Epithelial cell of prostate (primary cell): ENCODE results near the gene UBXN1.
A peak's percentile ranks its signal among the peaks of the same experiment; 100 is the strongest.
"Not testable (repeated sequence)": the region's sequence is repeated elsewhere in the genome, so short reads cannot be mapped to it uniquely, and the experiment has no call there.

Source experiments
- DNase-seq: peaks from one replicate; pipeline ENCODE4 v3.0.0-alpha.2; 2011; ENCODE audit warnings: low read depth, low spot score
- H3K27ac ChIP-seq: fragments of 450-650 bp; 2 replicates; pipeline ENCODE4 v1.5.1; 2017; ENCODE audit warnings: mild to moderate bottlenecking

The UBXN1 gene

DNA sequence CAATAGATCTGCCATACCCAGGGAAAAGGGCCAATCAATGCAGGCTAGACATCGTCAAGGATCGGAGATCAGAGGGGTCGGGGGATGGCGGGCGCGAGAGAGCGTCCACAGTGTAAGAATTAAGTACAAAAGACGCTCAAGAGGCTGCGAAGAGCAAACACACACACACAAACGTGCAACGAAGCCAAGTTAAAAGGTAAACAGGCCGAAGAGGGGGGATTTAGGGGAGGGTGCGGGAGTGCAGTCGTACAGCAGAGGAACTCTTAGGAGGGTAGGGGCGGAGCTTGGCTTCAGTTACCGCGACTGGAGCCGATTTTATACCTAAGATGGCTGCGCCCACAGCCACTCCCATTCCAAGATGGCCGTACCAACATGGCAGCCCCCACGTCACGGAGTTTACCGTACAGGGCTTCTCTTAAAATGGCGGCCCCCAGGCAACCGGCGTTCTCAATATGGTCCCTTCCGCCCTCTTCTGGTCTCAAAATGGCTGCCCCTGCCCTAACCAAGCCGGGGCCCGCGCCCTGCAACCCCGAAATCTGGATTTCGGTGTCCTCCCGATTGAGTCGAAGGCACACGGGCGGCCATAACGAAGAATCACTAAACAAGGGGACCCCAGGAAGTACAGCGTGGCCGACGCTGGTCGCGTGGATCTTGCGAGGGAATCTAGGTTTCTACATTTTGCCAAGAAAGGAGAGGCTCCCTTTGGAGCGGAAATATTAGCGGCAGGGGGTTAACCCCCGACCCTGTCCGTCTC, 30.6 kb upstream of the UBXN1 start:
- peak overlapping the region; percentile 89 for H3K27ac ChIP-seq
- no peak for DNase-seq

DNA sequence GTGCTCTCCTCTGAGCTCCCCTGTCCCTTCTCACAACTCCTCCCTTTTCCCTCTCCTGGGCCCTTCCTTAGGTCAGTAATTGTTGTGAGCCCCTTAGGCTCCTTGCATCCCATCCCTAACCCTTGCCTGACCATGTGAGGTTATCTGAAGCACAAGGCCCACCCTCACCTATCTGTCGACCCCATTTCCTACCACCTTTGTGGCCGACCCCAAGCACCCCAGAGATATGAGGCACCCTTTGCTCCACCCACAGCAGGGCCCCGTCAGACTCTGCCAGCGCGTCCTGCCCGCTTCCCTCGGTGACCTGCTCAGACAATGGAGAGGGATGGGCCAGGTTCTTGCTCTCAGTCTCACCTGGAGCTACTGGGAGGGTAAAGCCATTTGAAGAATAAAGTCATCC, 29.9 kb upstream of the UBXN1 start:
- H3K27ac ChIP-seq = peak overlapping the region; percentile 89
- no peak for DNase-seq

DNA sequence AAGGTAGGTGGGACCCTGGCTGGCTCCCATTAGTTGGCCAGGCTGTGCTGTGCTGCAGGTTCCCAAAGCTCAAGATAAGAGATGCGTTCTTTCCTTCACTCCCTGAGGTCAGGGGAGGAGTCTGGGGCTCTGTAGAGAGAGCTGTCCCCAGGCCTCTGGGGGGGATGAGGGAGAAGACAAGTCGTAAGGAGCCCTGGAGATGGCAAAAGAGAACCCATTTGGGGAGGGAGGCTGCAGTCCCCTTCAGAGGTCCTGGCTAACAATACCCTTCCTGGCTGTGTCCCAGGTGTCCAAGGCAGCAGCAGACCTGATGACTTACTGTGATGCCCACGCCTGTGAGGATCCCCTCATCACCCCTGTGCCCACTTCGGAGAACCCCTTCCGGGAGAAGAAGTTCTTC, 29.5 kb upstream of the UBXN1 start:
- peak overlapping the region; percentile 89 for H3K27ac ChIP-seq
- no peak for DNase-seq

DNA sequence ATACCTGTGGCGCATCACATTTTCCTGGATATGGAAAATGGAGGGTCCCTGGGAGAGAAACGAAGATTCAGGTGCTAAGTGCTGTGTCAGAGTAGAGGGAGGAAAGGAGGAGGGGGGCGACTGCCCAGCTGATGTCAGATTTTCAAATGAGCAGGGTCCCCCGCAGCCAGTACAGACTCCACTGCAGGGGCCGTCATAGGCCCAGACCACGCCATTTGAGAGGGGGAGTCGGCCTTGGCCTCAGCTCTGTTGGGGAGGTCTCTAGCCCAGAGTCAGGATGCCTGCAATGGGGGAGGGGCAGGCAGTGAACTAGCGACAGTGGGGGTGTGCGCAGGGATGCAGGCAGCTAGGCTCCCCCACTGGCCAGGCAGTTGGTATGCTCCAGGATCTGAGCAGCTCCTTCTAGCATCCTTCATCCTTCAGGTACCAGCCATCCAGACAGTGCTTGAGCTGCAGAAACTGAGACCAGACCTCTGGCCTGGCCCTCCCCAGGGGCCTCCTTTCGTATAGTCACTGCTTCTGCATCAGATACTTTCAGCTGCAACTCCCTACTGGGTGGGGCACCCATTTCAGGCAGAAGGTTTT, 28.5 kb upstream of the UBXN1 start, which contains the start of the genes BSCL2 and GNG3:
TSS of gene BSCL2 (minus strand) at position 148 of the 585 bp plus-strand sequence. CDS start 229 bp downstream, outside the sequence.
TSS of gene GNG3 (plus strand) at position 400 of the 585 bp plus-strand sequence. CDS start 620 bp downstream, outside the sequence.
- no peak for DNase-seq
- peak within 1 kb of the TSS; percentile 89 for H3K27ac ChIP-seq

DNA sequence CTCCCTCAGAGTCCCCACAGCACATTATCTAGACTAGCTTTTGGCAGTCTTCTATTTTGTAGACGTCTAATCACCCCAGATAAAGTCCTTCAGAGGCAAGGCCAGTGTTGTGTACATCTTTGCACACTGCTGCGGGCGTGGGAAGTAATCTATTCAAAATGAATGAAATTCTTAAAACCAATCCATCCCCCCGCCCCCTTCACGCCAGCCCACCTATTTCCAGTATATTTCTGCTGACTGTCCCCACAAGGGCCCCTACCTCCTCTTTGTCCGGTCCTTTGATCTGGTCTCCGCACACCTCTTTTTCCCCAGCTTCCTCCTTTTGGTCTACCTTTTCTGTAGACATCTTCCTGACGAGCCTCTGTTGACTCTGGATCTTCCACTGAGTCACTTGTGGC, 28.0 kb upstream of the UBXN1 start:
- H3K27ac ChIP-seq = no peak overlapping the region
- no peak for DNase-seq

DNA sequence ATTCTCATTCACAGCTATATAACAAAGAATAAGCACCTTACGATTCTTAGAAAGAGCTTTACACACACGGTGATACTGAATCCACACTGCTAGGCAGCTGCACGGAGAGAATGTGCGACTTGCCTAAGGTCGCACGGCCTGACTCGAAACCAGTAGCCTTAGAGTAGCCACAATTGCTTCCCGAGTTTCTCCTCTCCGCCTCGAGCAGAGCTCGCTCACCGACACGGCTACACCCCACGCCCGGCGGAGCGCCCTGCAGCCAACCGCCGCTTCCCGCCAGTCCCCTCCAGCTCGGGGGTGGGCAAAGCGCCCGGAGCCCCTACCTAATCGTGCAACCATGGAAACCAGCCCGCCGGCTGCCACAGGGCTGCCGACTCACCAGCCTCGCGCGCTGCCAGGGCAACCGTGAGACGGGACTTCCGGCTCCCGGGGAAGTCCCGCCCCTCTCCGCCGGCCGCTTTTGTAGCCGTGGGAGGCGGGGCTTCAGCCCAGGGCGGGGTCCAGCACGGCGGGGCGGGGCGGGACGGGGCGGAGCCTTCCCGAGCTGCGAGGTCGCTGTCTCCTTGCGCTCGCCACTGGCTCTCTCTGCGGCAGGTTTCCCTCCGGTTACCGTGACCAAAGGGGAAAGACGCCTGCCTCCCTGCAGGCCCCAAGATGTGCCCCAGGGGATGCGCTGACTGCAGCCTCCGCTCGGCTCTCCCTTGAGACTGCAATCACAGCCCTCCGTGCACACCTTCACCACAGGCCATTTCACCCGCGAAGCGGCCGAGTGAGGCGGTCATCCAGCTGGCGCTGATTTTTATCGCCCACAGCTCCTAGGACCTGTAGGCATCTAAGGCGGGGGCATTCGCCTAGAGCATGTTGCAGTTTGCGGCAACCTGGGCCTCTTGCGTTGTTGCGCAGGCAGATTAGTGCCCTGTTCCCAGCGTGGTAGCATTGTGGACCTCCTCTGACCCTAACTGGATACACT, 27.3 kb upstream of the UBXN1 start:
- H3K27ac ChIP-seq = peak overlapping the region; percentile 57
- no peak for DNase-seq

DNA sequence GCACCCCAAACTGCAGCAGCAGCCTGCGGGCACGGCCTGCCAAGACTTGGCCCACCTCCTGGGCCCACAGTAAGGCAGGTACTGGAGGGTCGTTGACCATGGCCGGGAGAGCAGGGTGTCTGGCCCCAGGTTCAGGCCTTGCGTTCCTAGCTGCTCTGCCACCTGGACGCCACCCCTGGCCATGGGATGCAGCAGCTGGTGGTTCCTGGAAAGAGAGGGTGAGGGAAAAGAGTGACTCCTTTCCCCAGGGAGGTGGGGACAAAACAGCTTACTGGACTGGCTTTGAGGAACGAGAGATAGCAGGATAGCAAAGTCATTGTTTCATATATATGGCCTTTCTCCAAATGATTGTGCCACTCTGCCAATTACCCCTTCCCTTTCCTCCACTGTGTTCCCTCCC, 26.5 kb upstream of the UBXN1 start:
- DNase-seq = no peak
- peak overlapping the region; percentile 57 for H3K27ac ChIP-seq

DNA sequence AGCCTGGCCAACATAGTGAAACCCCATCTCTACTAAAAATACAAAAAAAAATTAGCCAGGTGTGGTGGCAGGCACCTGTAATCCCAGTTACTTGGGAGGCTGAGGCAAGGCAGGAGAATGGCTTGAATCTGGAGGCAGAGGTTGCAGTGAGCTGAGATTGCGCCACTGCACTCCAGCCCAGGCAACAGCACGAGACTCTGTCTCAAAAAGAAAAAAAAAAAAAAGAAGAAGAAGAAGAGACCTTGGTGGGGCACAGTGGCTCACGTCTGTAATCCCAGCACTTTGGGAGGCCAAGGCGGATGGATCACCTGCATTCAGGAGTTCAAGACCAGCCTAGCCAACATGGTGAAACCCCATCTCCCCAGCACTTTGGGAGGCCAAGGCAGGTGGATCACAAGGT, 25.0 kb upstream of the UBXN1 start:
- H3K27ac ChIP-seq, DNase-seq: not testable (repeated sequence)

DNA sequence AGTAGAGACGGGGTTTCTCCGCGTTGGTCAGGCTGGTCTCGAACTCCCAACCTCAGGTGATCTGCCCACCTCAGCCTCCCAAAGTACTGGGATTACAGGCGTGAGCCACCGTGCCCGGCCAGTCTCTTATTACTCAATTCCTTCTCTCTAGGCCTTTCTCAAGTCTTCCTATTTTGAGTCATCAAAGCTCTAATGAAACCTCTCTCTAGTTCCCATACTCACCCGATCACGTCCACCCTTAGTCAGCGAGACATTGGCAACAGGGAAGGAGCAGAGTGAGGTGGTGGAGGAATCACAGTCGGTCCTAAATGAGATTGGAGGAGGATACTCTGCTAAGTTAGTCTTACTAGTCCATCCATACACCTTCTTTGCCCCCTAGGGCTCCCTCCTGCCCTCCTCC, 23.4 kb upstream of the UBXN1 start:
- no peak for DNase-seq
- no peak overlapping the region for H3K27ac ChIP-seq

DNA sequence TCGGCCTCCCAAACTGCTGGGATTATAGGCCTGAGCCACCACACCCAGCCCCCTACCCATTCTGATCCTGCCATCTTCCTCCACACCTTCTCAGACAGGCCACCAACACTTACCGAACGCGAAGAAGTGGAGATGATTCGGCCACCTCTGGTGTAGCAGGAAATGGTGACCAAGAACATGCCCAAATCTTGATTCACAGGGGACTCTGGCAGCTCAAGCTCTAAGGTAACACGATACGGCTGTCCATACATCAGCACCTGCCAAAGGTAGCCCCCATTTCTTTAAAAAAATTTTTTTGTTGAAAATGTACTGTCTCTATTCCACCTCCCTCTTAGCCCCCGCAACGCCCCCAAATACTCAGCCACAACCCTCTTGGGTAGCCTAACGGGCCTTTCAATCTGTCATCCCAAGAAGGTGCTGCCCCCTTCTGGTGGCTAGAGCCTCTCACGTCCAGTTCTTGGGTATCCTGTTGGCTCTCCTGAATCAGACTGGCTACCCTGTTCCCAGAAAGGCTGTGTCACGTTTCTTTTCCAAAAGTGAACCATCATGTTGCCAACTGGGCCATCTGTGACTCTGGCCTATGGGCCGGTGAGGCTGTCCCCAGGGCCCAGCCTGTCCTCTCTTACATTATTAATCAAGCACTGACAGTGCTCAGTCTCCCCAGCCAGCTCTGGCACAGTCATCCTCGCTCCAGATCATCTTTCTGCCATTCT, 15.7 kb upstream of the UBXN1 start:
- H3K27ac ChIP-seq = no peak overlapping the region
- DNase-seq = no peak

DNA sequence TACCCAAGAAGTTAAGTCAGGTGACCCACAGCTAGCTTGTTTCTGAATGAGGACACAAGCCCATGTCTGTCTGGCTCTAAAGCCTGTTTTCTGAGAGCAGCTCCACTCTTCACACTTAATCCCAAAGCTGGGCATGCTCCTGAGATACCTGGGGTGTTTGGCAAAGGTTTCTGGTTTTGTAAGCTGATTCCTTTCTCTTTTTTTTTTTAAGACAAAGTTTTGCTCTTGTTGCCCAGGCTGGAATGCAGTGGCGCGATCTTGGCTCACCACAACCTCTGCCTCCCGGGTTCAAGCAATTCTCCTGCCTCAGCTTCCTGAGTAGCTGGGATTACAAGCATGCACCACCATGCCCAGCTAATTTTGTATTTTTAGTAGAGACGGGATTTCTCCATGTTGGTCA, 14.8 kb upstream of the UBXN1 start:
- H3K27ac ChIP-seq, DNase-seq: not testable (repeated sequence)

DNA sequence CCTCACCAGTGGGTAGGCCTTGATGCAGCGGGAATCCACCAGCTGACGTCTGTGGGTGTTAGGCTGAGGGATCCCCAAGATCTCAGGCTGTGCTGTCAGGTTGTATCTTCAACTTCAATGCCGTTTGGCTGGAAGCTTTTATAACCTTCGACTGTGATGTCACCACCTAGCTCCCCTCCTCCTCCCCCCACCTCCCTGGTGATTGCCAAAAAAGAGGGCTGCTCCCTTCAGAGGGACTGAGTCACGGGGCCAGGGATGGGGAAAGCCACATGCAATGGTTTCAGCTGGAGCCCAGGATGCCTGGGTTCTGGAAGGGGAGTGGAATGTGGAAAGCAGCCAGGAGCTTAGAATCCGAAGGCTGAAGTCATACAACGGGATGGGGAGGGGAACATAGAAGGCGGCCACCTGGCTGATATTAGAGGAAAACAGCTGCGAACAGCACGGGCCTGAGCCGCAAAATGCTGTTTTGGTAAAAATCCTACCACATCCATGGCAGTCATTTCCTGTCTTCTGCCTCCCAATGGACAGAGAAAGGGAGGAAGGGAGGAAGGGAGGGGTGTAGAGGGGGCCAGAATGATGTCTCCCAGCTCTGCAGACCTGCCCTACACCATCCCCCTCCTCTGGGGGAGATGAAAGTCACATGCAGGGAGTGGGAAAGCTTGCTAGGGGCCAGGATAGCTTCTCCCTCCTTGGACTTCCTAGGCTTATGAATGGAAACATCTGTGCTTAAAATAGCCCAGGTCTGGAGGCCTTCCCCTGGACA, 10.7 kb upstream of the UBXN1 start, which contains the start of gene LRRN4CL:
TSS of gene LRRN4CL (minus strand) at position 110 of the 763 bp plus-strand sequence. CDS start 1,022 bp downstream, outside the sequence.
- H3K27ac ChIP-seq = no peak within 1 kb of the TSS
- no peak for DNase-seq

DNA sequence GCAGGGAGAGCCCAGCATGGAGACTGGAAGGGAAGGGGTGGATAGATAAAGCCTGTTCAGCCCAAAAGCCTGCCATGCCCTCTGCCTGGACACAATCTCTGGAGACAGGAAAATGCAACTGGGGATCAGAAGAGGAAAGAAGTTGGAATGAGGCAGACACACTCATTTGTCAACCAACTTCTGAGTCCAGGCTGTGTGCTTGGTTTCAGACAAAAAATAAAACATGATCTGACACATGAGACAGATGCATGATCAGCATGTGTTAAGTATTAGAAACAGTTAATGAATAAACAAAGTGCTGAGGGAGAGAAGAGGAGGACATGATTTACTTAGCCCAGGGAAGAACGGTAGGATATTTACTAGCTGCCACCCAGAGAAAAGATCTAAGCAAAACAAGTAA, 9.6 kb upstream of the UBXN1 start:
- no peak for DNase-seq
- no peak overlapping the region for H3K27ac ChIP-seq

DNA sequence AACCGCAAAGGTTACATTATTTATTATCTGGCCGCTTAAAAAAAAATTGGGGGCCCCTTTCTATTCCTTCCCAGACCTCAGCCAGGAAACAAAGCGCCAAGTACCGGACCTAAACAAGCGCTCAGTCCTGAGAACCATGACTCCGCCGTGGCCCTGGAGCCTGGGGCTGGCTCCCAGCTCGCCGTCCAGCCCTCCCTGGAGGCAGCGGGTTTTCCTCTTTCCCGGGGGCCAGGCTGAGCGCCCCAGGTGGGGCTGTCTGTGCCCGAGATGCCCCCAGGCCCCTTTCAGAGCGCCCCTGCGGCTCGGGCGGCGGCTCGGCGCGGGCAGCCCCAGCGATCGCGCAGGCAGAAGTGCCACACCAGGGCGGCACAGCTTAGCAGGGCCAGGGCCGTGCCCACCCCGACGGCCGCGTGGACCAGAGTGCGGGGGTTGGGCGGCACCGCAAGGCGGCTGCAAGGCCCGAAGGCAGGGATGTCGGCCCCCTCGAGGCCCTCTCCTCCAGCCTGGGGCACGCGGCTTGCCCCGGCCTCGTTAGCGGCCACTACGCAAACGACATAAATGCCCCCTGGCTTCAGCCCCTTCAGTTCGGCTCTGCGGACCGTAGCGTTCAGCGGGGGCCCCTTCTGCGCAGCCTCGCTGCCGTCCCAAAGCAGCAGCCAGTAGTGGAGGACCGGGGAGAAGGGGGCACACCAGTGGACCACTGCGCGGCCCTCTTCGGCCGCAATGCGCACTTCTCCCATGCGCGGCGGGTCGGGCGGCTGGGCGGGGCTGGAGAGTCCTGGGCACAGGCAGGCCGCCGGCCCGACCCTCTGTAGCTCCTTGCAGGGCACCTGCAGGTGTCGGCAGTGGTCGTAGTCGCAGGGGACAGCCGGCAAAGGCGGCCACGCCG, 8.9 kb upstream of the UBXN1 start:
- no peak overlapping the region for H3K27ac ChIP-seq
- DNase-seq = no peak

DNA sequence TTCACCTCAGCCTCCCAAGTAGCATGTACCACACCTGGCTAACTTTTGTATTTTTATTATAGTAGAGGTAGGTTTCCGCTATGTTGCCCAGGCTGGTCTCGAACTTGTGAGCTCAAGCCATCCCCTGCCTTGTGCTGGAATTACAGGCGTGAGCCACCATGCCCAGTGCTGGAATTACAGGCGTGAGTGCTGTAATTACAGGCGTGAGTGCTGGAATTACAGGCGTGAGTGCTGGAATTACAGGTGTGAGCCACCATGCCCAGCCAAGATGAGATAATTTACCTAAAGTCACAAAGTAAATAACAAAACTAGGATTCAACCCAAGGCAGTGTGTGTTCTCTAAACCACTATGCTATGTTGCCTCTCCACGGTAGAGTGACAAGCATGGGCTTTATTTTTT, 3.6 kb upstream of the UBXN1 start:
- DNase-seq = no peak

DNA sequence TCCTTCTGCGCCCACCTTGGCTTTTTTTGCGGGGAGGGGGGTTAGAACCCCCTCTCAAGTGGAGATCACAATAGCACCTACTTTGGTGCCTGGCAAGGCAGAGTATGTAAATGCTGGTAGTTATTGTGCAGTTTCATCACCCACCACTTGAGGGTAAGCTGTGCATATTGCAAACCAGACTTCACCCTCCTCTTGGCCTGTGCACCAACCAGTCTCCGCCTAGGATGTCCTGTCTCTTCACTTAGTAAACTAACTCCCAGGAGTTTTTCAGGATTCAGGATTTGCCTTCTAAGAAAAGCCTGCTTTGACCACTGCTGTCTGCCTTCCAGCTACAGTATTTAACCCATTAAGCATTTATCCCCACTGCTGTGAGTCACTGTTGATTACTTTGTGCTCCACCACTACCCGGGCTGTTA, 2.0 kb upstream of the UBXN1 start:
- DNase-seq = no peak
- peak overlapping the region; percentile 22 for H3K27ac ChIP-seq

More for the DNA sequence above, 3.6 kb upstream of the UBXN1 start:
- H3K27ac ChIP-seq = no peak overlapping the region

DNA sequence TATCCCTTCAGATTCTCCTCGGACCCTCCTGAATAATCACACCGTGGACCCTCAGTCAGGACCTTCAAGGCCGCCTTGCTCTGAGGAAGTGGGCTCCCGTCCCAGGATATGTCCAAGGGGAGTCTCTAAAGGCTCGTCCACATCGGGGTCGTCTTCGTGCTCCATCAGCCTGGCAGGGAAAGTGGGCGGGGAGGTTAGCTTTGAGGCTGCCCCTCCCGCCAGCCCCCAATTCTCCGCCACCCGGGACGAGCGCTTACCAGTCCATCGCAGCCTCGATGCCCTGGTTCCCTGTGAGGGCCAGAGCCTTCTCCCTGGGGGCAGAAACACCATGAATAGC, 472 bp downstream of the UBXN1 start:
- peak overlapping the region; percentile 63 for H3K27ac ChIP-seq

DNA sequence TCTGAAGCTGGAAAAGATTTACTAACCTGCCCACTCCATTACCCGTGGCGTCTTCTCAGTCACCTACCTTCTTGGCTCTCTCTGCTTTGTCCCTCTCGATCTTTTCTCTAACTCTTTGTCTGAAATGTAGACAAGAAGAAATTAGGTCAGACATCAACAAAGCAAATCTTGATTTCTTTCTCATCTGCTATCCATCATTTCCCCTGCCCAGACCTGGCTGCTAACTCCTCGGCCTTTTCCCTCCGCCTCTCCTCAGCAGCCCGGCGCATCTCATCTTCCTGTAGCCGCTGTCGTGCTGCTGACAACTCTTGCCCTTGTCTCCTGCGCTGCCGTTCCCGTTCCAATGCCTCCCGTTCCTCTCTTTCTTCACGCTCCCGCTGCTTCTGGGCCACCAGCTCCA, 1.2 kb downstream of the UBXN1 start:
- DNase-seq = no peak
- no peak overlapping the region for H3K27ac ChIP-seq

More for the DNA sequence above, 472 bp downstream of the UBXN1 start:
- DNase-seq = no peak
